GM19324 (cell line): ENCODE results near the gene ZNF33B.
"Not testable (repeated sequence)": the region's sequence is repeated elsewhere in the genome, so short reads cannot be mapped to it uniquely, and the experiment has no call there.

Experiments
- ATAC-seq: cut with Tn5 transposase; IDR thresholded peaks from one replicate; pipeline ENCODE4 v1.9.1; 2021; ENCODE audit warnings: mild to moderate bottlenecking, moderate library complexity; ENCODE audit not compliant: unreplicated experiment, low FRiP score

The ZNF33B gene

DNA sequence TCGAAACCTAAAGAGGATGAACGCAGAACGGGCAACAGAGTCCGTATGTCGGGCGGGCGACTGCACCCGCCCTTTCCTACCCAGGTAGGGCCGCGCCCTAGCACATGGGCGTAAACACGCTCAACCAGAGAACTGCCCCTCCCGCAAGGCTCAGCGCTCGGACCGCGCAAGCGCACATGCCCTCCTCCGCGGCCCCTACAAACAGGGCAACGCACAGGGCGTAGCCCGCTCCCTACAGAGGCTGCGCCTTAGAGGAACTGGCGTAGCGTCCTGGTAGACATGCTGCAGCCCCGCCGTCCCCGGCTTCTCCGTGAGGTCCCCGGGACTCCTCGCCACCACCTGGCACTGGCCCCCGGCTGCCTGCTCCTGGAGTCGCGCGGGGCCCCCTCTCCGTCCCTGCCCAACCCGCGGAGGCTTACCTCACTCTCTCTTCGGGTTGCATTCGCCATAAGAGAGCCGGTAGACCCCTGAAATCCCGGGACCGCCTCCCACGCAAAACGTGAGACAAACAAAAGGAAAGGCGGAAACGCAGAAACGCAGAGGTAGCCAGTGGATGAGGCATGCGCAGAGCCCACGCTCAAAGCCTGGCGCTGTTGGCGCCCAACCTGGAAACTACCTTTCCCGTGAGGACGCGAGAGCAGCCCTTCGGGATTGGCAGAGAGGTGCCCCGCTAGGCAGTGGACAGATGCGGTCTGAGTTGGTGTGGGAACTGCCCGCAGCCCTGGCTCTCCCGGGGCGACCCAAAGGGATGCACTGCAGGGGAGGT, at the start of gene ZNF33B:
TSS of gene ZNF33B (minus strand) at position 516 of the 766 bp plus-strand sequence. CDS start 1,642 bp downstream, outside the sequence.
- ATAC-seq: peak; percentile 97

DNA sequence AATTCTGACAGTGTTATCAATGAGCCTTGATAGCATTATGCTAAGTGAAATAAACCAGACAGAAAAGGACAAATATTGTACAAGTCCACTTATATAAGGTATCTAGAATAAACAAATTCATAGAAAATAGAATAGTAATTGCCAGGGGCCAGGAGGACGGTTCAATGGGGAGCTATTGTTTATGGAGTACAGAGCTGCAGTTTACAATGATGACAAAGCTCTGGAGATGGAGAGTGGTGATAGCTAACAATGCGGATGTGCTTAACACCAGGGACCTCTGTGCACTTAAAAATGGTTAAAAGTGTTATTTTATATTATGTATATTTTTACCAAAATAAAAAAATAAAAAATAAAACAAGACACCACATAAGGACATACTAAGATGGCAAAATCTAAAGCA, 46.1 kb upstream of the ZNF33B start:
- no peak for ATAC-seq

DNA sequence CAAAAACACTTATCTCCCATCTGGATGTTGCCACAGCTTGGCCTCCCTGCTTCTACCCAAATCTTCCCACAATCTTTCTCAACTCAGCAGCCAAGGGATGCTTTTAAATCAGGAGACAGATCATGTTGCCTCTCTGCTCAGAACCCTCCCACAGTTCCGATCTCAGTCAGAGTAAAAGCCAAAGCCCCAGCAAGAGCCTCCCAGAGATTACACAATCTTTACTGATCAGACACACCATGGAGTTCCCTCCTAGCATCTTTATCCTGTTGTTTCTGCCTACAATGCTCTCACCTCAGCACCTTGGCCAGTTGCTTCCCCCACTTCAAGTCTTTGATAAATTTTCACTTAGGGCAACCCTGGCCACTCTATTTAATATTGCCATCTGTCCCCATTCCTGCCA, 41.9 kb upstream of the ZNF33B start:
- no peak for ATAC-seq

DNA sequence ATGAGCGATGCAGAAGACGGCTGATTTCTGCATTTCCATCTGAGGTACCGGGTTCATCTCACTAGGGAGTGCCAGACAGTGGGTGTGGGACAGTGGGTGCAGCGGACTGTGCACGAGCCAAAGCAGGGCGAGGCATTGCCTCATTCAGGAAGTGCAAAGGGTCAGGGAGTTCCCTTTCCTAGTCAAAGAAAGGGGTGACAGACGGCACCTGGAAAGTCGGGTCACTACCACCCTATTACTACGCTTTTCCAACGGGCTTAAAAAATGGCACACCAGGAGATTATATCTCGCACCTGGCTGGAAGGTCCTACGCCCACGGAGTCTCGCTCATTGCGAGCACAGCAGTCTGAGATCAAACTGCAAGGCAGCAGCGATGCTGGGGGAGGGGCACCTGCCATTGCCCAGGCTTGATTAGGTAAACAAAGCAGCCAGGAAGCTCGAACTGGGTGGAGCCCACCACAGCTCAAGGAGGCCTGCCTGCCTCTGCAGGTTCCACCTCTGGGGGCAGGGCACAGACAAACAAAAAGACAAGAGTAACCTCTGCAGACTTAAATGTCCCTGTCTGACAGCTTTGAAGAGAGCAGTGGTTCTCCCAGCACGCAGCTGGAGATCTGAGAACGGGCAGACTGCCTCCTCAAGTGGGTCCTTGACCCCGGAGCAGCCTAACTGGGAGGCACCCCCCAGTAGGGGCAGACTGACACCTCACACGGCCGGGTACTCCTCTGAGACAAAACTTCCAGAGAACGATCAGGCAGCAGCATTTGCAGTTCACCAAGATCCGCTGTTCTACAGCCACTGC, 27.0 kb upstream of the ZNF33B start:
- ATAC-seq: not testable (repeated sequence)

DNA sequence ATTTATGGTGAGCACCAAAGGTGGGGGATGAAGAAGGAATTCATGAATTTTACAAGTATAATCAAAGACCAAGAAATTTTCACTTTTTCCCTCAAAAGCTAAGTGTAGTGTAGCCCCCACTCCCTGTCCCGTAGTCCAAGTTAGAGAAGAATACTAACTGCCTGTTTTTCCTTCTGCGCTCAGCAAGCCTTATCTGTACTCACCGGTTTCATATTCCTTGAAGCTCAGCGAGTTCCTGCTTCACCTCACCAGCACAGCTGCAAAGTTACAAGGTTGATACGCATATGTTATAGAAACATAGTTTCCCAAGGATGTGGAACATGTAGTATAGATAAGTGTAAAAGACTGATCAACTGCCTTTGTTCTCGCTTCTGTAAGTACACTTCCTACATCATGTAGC, 16.0 kb upstream of the ZNF33B start:
- ATAC-seq: no peak

DNA sequence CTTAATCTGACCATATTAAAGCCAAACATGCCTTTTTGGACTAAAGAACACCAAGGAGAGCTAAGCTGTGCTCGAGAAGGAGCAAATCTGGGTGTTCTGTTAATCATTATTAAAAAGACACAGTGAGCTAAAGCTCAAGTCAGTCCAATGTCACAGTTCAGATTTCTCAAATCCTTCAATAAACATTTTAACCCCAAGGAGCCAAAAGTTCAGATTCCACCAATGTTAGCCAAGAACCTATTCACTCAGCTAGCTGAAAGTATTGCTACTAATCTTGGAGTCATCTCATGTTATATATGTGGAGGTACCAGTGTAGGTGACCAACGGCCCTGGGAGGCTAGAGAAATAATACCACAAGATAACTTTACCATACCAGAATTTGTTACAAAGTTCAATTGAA, 14.5 kb upstream of the ZNF33B start:
- ATAC-seq: no peak

DNA sequence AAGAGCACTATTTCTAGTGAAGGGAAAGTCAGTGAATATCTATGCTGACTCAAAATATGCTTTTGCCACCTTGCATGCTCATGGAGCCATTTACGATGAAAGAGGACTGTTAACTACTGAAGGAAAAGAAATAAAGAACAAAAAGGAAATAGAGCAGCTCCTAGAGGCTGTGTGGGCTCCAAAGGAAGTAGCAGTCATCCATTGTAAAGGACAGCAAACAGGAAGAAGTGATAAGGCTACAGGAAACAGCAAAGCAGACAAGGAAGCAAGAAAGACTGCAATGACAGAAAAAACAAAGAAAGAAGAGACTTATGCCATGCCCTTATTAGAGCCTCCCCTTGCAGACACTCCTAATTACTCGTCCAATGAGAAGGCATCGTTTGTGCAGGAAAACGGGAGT, 12.0 kb upstream of the ZNF33B start:
- no peak for ATAC-seq

DNA sequence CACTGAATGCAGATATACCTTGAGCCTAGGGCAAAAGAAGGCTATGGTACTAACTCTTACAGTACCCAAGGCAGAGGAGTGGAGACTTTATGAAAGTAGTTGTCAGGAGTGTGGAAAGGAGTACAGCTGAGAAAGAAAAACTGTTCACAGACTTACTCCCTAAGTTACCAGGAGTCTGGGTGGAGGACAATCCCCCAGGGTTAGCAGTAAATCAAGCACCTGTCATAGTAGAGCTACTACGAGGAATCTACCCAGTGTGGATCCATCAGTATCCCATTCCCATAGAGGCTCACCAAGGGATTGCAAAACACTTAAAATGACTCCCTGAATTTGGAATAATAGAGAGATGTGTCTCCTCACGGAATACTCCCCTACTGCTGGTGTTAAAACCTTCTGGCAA, 10.1 kb upstream of the ZNF33B start:
- ATAC-seq: no peak

DNA sequence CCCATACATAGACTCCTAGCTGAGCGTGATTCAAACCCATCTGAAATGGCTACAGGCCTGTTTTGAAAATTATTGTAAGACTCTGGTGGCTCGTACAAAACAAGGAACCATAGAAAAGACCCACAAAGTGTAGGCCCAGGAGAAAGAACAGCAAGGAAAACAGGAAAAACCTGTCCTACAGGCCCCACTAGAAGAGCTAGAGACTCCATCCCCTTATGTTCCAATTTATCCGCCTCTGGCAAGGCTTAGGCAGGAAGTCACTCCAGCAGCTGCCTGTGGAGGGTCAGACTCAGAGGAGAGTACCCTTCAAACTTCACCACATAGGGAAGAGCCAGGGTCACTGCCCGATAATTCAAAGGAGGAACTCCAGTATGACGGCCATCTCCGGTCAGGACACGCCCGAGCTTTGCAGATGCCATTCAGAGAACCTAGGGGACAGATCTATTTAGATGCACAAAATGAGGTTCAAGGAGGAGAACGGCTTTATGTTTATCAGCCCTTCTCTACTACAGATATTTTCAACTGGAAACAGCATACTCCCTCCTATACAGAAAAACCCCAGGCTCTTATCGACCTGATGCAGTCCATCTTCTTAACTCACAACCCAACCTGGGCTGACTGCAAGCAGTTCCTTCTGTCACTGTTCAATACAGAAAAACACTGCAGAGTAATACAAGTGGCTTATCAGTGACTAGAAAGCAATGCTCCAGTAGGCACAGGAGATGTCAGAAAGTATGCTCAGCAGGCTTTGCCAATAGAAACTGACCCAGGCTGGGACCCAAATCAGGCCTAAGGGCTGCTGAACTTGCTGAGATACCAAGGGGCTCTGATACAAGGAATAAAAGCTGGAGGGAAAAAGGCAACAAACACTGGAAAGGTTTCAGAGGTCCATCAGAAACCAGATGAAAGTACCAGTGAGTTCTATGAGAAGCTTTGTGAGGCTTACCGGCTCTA, 8.6 kb upstream of the ZNF33B start:
- no peak for ATAC-seq

DNA sequence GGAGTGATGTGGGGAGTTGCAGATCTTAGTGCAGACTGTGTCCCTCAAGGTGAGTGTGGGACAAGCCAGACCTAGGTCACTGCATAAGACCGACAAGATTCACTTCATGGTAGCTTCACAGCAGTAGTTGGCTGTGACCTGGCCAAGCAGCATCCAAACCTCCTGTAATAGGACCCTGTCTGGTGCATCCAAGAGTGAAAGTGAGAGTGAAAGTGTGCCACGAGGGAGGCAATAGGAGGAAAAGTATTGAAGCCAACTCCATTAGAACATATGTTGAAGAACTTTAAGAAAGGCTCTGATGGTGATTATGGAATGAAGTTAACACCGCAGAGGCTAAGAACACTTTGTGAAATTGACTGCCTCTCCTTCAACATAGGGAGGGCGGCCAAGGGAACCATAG, 7.8 kb upstream of the ZNF33B start:
- no peak for ATAC-seq

DNA sequence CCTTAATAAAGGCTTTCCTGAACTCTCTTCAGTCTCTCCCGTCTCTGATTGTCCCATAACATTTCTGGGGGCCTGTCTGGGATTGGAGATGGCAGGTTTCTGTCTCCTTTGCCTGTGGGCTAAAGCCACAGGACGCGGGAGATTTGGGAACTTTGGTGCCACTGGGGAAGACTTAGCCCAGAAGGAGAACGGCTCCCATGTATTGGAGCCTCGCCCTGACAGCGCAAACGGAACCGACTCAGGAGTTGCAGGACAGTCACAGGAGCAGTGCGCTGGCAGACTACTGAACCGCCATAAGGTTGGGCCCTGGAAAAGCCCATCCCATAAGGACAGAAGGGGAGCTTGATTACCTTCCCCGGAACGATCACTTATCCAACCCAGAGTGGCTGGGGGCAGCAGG, 7.1 kb upstream of the ZNF33B start:
- no peak for ATAC-seq

DNA sequence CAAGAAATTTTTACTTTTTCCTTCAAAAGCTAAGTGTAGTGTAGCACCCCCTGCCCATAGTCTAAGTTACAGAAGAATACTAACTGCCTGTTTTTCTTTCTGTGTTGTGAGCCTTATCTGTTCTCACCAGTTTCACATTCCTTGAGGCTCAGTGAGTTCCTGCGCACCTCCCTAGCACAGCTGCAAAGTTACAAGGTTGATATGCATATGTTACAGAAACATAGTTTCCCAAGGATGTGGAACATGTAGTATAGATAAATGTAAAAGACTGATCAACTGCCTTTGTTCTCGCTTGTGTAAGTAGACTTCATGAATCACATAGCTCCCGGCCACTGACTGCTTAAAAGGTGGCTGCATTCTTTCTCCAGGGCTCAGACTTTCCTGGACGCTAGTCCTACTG, 6.7 kb upstream of the ZNF33B start:
- ATAC-seq: no peak

DNA sequence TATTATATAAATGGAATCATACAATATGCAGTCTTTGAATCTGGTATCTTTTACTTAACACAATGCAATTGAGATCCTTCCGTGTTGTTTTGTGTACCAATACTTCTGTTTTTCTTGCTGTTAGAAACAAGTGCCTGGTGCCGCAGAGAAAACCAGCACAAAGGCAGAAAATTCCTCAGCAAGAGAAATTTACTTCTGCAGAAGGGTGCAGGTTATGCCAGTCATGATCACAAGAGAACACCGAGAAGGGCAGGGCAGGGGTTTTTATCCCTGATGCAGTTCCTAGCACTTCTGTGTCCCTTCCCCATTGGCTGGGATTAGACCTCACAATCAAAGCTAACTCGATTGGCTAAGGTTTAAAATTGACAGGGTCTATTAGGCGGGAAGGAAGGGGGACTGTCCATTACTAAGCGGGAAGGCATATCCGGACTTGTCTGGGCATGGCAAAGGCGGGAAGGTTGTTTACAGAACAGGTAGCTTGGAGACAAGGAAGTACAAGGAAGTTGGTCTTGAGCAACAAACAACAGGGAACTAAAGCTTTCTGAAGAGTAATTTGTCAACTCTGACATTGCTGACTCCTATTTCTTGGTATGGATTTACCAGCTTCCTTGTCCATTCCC, 2.4 kb upstream of the ZNF33B start:
- ATAC-seq: no peak

DNA sequence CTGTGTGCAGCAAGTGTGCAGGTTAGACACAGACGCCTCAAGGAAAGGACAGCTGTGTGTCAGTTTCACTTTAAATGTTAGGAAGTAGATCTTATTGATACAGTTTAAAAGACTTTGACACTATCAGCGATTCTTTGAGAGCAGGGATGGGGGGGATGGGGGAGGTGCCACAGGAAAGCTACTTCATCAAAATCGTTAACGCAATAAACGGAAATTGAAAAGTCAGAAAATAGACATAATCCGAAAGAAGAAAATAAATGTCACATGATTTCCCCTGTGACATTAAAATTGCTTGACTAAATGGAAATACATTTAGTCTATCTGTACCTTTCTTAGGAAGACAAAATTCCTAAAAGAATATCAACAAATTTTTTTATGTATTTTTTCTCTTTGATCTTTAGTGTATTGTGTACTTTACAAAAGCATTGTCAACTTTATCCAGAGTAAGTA, 476 bp upstream of the ZNF33B start:
- no peak for ATAC-seq

DNA sequence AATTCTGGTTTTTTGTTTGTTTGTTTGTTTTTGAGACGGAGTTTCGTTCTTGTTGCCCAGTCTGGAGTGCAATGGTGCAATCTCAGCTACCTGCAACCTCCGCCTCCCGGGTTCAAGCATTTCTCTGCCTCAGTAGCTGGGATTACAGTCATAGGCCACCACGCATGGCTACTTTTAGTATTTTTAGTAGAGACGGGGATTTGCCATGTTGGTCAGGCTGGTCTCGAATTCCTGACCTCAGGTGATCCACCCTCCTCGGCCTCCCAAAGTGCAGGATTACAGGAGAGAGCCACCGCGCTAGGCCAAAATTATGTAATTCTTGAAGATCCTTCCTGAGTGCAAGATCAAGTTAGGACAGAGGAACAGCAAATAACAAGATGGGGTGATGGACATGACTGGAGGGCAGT, 719 bp downstream of the ZNF33B start:
- ATAC-seq: no peak

DNA sequence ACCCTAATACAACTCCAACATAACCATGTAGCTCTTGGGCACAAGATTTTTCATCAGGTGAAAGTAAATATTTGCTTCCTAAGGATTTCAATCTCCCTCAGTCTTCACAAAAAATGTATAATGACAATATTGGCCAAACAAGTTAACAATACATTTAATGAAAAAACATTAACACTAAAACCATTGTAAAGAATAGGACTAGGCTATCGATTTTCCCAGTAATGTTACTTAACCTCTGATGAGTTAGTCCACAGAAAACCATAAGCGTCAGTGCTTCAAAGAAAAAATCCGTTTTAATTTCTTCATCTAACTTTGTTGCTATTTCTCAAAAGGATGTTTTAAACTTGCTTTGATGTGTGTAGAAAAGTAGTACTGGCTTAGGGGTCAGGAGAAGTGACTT, 1.2 kb downstream of the ZNF33B start:
- ATAC-seq: no peak

DNA sequence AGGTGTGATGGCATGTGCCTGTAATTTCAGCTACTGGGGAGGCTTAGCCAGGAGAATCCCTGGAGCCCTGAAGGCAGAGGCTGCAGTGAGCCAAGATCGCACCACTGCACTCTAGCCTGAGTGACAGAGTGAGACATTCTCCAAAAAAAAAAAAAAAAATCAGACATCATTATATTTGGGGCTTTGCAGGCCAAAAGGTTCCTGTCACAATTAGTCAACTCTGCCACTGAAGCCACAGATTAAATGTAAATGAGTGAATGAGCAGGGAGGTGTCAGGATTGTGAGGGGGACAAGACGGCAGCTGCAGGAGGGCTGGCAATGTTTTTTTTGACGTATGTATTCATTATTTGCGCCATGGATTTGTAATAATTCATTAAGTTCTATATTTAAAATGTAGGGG, 3.3 kb downstream of the ZNF33B start:
- no peak for ATAC-seq

DNA sequence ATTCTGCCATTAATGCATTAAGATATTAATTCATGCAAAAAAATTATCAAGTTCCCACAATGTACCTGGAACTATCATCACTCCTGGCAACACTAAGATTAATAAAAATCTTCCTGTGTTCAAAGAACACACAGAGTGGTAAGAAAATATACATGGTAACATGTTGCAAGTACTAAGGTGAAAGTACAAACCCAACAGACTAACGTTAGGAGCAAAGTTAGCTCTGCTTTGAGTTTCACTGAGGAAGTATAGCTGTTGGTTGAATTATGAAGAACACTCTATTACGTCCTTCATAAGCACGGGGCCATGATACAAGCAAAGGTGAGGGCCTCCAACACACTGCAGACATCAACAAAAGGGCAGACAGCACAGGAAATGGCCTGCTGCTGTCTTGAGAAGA, 5.8 kb downstream of the ZNF33B start:
- no peak for ATAC-seq

DNA sequence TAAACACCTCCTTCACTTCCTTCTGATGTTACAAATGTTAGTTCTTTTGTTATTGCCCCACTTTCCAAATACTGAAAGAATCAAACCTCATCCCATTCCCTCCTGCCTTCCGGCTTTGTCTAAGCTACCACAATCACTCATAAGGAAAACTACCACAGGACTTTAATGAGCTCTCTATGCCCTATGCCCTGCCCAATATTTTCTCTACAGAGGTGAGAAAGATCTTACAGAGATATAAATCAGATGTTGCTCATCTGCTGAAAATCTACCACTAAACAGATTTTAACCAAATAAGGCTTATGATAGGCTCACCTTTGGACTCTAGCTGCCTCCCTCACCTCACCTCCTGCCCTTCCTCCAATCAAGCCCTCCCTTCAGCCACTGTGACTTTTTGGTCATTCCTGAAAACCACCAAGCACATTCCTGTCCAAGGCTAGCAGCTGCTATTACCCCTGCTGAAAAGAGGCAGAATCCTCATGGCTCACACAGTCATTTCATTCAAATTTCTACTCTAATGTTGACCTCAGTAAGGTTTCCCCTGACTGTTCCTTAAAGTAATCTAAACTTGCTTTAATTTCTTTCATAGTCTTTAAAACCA, 7.7 kb downstream of the ZNF33B start:
- no peak for ATAC-seq

DNA sequence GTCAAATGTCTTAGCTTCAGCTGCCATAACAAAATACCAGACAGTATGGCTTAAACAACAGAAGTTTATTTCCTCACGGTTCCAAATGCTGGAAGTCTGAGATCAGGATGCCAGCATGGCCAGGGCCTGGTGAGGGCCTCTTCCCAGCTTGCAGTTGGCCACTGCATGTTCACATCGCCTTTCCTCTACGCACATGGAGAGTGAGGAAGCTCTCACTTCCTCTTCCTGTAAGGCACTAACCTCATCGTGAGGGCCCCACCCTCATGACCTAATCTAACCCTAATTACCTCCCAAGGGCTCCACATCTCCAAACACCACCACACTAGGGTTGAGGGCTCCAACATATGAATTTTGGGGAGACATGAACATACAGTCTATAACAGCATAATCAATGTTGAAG, 14.4 kb downstream of the ZNF33B start:
- ATAC-seq: no peak
